Measurements from ENCODE around the gene C16orf96.

The C16orf96 gene

DNA sequence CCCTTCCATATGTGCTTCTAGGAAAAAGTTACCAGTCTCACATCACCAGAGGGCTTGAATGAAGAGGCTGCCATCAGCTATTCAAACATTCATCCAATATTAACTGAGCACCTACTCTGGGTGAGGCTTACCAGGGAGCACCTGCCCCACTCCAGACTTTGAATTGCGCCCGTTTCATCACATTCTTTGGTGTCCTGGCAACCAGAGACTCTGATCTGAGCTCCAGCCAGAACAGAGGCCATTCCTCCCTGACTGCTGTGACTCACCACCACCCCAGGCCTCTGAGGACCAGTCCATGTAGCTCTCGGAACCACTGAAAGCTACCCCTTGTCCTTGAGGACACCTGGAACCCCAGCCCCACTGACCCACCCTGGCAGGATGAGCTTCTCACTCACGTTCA is at the start of gene C16orf96:
Gene C16orf96 (plus strand): TSS at position 229 of the 400 bp plus-strand sequence. CDS start 150 bp downstream, at position 379.
- DNase-seq: no peak

DNA sequence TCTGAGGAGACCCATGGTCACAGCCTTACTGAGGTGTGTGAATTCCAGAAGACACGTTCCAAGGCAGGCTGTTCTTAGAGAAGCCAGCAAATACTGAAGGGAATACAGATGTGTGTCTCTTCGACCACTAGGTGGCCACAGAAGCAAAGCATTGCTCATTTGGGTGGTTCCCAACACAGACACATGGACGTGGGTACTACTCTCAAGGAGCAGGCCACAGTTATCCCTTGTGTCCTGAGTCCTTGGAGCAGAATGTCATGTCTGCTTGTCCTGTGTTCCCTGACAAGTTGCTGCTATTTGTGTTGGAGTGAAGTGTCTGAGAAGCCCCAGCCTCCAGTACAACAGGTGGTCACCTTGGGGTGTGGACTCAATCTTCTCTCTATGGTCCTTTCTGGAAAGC is 49.7 kb upstream of the C16orf96 start:
- peak; percentile 54 to 74 for DNase-seq

- no peak for DNase-seq
These were observed 48.4 kb upstream of the C16orf96 start for GRCh38 chr16:4507588-4508345.

GRCh38 chr16:4508806-4509205 is 47.3 kb upstream of the C16orf96 start:
- DNase-seq: no peak

- DNase-seq: no peak
These were observed 46.7 kb upstream of the C16orf96 start for GRCh38 chr16:4509420-4509819.

DNA sequence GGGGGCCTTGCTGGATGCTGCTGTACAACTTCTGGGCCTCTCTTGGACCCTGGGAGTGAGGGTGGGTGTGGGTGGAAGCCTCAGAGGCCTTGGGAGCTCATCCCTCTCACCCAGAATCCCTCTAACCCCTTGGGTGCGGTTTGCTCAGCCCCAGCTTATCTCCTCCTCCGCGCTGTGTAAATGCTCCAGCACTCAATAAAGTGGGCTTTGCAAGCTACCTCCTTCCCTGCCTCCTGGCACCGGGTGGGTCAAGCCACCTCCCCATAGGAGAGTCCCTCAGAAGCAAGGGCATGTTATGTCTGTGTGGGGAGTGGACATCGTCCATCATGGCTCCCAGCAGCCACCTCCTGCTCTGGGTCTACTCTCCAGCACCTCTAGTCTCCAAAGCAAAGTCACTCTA is 46.0 kb upstream of the C16orf96 start:
- DNase-seq: no peak

DNA sequence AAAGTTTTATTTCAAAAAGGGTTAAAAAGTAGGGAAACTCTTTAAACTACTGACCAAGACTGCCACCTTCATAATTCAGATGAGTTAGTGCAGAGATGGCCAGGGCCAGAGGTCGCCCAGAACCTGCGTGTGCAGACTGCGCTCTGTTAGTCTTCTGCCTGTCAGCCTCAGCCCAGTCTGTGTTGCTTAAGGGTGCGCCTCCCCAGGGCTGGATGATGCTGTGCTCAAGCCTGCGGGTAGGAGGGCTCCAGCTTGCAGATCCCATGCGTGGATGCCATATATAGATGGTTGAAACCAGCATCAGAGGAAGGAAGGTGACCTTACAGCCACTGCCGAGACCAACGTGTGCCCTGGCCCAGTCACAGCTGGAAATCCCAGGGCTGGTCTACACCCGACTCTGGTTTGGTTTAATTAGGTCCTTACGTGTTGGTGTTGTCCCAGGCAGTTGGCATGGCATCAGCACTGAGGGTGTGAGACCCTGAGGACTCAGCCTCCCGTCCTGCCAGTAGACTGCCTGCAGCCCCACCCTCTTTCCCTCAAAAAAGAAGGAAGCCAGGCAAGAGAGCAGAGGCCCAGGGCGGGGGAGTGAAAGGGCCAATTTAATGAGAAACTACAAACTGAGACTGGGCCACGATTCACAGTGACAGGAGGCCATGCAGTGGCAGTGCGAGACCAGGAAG is 45.3 kb upstream of the C16orf96 start:
- no peak for DNase-seq

GRCh38 chr16:4511441-4512082 is 44.6 kb upstream of the C16orf96 start:
- DNase-seq: peak; percentile 50 to 83

GRCh38 chr16:4512473-4512872 is 43.7 kb upstream of the C16orf96 start:
- DNase-seq: no peak

GRCh38 chr16:4513086-4513860 is 42.9 kb upstream of the C16orf96 start:
- no peak for DNase-seq

DNA sequence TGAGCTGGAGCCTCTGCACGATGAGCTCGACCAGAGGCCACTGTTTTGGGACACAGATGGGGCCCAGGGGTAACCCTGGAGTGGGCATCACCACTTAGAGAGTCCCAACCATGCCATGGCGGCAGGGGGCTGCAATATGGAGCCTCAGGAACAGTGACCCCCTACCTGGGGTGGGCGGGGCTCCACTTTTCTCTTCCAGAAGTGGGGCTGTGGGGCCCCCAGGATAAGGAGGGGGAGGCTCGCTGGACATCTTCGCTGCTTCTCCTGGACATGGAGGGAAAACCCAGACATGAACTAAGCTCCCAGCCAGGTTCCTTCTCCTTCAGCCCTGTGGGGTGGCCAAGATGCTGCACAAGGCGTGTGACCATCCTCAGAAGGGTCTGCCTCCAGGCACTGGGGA is 42.3 kb upstream of the C16orf96 start:
- no peak for DNase-seq

DNA sequence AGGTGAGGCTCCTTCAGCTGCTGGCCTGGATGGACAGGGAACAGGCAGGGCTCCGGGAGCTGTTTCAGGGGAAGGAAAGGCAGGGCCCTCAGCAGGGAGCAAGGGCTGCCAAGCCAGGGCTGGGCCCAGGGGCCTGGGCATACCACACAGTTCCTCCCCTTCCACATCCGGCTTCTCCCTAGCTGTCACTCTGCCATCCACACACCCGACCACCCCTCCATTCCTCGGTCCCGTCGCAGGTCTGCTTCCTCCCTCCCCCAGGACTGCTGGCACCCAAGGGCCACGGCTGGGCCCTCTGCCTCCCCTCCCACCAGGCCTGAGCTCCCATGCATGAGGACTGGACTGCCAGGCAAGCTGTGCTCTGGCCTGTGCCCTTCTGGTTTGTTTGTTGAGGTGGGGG is 41.5 kb upstream of the C16orf96 start:
- no peak for DNase-seq

DNA sequence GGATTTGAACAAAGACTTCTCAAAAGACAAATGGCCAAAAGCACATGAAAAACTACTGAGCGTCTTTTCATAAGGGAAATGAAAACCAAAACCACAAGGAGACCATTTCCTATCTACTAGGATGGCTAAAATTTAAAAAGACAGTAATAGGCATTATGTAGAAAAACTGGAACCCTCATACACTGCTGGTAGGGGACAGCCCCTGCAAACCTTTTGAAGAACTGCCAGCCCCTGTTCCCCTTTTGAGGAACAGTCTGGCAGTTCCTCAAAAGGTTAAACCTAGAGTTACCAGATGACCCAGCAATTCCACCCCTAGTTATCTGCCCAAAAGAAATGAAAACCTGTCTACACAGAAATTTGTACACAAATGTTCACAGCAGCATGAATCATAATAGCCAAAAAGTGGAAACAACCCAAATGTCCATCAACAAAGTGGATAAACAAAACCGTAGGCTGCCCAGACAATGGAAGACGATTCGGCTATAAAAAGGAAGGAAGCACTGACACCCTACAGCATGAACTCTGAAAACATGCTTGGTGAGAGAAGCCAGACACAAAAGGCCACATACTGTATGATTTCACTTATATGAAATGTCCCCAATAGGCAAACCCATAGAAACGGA is 40.4 kb upstream of the C16orf96 start:
- no peak for DNase-seq

GRCh38 chr16:4517812-4518680 is 38.1 kb upstream of the C16orf96 start:
- DNase-seq: peak; percentile 48 to 76

DNA sequence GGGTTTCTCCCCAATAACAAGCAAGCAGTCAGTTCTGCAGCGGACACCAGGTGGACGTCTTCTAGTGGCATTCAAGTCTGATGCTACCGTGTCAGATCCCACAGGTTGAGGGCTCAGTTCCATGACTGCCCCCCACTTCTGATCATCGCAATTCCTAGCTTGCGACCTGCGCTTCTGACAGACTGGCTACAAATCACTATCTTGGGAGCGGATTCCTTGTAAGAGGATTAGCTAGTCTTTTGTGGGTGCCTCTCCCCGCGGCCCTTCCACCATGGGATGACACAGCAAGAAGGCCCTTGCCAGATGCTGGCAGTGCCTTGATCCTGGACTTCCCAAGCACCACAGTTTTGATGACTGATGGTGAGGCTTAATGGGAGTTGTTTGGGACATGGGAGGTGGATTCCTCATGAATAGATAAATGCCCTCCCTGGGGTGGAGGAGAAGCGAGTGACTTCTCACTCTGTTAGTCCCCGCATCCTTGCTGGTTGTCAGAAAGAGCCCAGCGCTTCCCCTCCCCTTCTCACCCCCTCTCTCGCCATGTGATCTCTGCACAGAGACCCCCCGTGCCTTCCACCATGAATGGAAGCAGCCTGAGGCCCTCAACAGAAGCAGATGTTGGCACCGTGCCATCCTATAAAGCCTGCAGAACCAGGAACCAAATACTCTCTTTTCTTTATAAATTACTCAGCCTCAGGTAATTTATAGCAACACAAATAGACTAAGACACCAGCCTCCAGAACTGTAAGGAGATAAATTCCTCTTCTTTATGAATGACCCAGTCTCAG is 36.7 kb upstream of the C16orf96 start:
- DNase-seq: no peak

DNA sequence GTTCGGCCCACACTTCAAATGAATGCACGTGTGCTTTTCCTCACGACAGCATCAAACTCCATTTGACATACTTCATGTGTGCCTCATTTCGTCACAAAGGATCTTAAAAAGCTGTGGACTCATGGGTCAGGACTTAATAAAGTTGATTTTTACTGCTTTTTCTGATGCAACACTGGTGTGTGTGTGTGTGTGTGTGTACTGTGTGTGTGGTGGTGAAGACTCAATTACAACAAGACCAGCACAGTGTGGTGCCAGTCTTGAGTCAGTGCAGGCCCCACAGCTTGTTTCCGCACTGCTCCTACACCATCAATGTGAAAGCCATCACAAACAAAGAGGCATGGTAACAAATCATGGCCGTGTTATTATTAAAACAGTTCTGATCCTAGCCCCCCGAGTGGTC is 35.2 kb upstream of the C16orf96 start:
- DNase-seq: no peak

- DNase-seq: peak; percentile 98
These were observed 34.0 kb upstream of the C16orf96 start for GRCh38 chr16:4522051-4522581.

DNA sequence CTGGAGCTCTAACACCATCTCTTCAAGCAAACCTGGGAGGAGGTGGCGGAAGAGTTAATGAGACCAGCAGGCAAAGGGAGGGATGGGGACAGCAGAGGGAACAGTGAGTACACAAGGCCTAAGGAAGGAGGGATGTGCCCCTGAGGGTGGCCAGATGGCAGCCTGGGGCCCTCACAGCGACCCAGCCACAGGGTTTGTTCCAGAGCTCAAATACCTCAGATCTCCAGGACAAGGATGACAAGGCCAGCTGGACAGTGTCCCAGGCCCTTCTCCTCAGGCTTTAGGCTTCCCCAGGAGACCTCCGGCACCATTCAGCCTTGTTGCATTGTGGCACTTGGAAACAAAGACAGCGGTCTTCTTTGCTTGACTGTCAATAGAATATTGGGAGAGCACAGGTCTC is 32.5 kb upstream of the C16orf96 start:
- DNase-seq: peak; percentile 18 to 74

- DNase-seq: no peak
These were observed 31.6 kb upstream of the C16orf96 start for GRCh38 chr16:4524571-4524970.

GRCh38 chr16:4525069-4525468 is 31.1 kb upstream of the C16orf96 start:
- no peak for DNase-seq
